Measurements from ENCODE around the gene GRK6. TPM values are rescaled to one million over a fixed set of nuclear protein-coding genes. Genes with fewer than 3 reads are reported as not detected.
A peak's percentile ranks its signal among the peaks of the same experiment; 100 is the strongest.

Gene GRK6
- total and polyA plus RNA-seq, 9 of the 15 experiments (the other 6 are each of a cell fraction or from before 2014, with no cell fraction given): 0.63 to 122 (median 44.5) TPM

GRCh38 chr5:177440211-177440989, 13.9 kb downstream of the GRK6 start (continued):
- TF ChIP-seq ZBTB34 (CRISPR knock-in tag; IDR thresholded peaks at IDR 0.05) (no peak), NR2C2 (CRISPR knock-in tag; IDR thresholded peaks at IDR 0.05) (no peak), NR2C2 (tag; IDR thresholded peaks at IDR 0.05) (no peak), FOXO4 (CRISPR knock-in tag; IDR thresholded peaks at IDR 0.05) (no peak), REST (IDR thresholded peaks at IDR 0.05; ENCODE audit: borderline replicate concordance) (no peak), REST (CRISPR knock-in tag; IDR thresholded peaks at IDR 0.05; ENCODE audit: low read depth) (no peak), POLR2A (conservative IDR thresholded peaks at IDR 0.05) (peak; percentile 26; the same call in 1 of the 2 replicates), ID3 (CRISPR knock-in tag; IDR thresholded peaks at IDR 0.05) (no peak), ID3 (tag; IDR thresholded peaks at IDR 0.05) (no peak), ZNF224 (CRISPR knock-in tag; IDR thresholded peaks at IDR 0.05) (no peak), ZNF124 (CRISPR knock-in tag; IDR thresholded peaks at IDR 0.05) (no peak), ZNF780A (CRISPR knock-in tag; IDR thresholded peaks at IDR 0.05) (no peak), TOE1 (IDR thresholded peaks at IDR 0.05; ENCODE audit: borderline replicate concordance) (no peak), TOE1 (CRISPR knock-in tag; IDR thresholded peaks at IDR 0.05; ENCODE audit: borderline replicate concordance, low read depth) (no peak), CREM (IDR thresholded peaks at IDR 0.05; ENCODE audit: low read depth) (no peak), SMAD4 (CRISPR knock-in tag; conservative IDR thresholded peaks at IDR 0.05) (no peak), CEBPB (tag; IDR thresholded peaks at IDR 0.05) (no peak), THRAP3 (IDR thresholded peaks at IDR 0.05; ENCODE audit: borderline replicate concordance) (no peak)

All from K562 (cell line).